Smooth muscle cell (in vitro differentiated cells): ENCODE measurements around the gene PRKCE. TPM values are rescaled to one million over a fixed set of nuclear protein-coding genes. Genes with fewer than 3 reads are reported as not detected.

Experiments
- DNase-seq: peaks from one replicate; lab custom pipeline; 2025; ENCODE audit not compliant: unreplicated experiment; lab: John Stamatoyannopoulos, UW
- H2AFZ ChIP-seq: fragments of 200-600 bp; sonication (generic); 2 replicates; pipeline ENCODE4 v1.6.0; 2016; ENCODE audit warnings: antibody characterized with exemption, low read depth, mild to moderate bottlenecking
- H3F3A ChIP-seq: fragments of 200-600 bp; sonication (generic); 2 replicates; pipeline ENCODE4 v1.6.0; 2017; ENCODE audit warnings: antibody characterized with exemption, low read depth
- H3K27ac ChIP-seq: fragments of 200-600 bp; sonication (generic); 2 replicates; pipeline ENCODE4 v1.5.1; 2016; ENCODE audit warnings: low read depth, mild to moderate bottlenecking
- H3K27me3 ChIP-seq: fragments of 200-600 bp; sonication (generic); 2 replicates; pipeline ENCODE4 v1.6.1; 2016; ENCODE audit warnings: low read depth, mild to moderate bottlenecking
- H3K36me3 ChIP-seq: fragments of 200-600 bp; sonication (generic); 2 replicates; pipeline ENCODE4 v1.5.1; 2016; ENCODE audit warnings: low read depth
- H3K4me1 ChIP-seq: fragments of 200-600 bp; sonication (generic); 2 replicates; pipeline ENCODE4 v1.5.1; 2016; ENCODE audit warnings: low read depth
- H3K4me2 ChIP-seq: fragments of 200-600 bp; sonication (generic); 2 replicates; pipeline ENCODE4 v1.6.0; 2016; ENCODE audit warnings: mild to moderate bottlenecking
- H3K4me3 ChIP-seq: fragments of 200-600 bp; sonication (generic); 2 replicates; pipeline ENCODE4 v1.5.1; 2016; ENCODE audit warnings: mild to moderate bottlenecking
- H3K79me2 ChIP-seq: fragments of 200-600 bp; sonication (generic); 2 replicates; pipeline ENCODE4 v1.6.0; 2016; ENCODE audit warnings: low read depth, mild to moderate bottlenecking
- H3K9ac ChIP-seq: fragments of 200-600 bp; sonication (generic); 2 replicates; pipeline ENCODE4 v1.6.0; 2016; ENCODE audit warnings: low read depth
- H3K9me3 ChIP-seq: fragments of 200-600 bp; sonication (generic); replicated peaks from 2 replicates; pipeline ENCODE4 v1.5.1; 2016; ENCODE audit warnings: low read depth
- H4K20me1 ChIP-seq: fragments of 200-600 bp; sonication (generic); 2 replicates; pipeline ENCODE4 v1.6.0; 2016; ENCODE audit warnings: low read depth
- CTCF ChIP-seq: fragments of 200-600 bp; sonication (generic); IDR thresholded peaks from 2 replicates; pipeline ENCODE4 v1.5.1; 2017; ENCODE audit warnings: borderline replicate concordance, mild to moderate bottlenecking, antibody characterized with exemption; ENCODE audit not compliant: insufficient read depth, poor library complexity, severe bottlenecking
- WGBS: methylation state at CpG from one replicate; pipeline ENCODE4 v1.1.7; 2016; ENCODE audit warnings: low lambda C conversion rate; 5-methylcytosine and 5-hydroxymethylcytosine counted together
- polyA plus RNA-seq: library from polyadenylated mRNA; unstranded; fragments of >200 nt; fragmentation: Nextera tagmentation; extraction: Ambion mirVana; gene quantifications from 2 replicates; pipeline ENCODE4 v1.2.1, GENCODE V29; 2016
- total RNA-seq: library from RNA; depleted of rRNA; stranded (reverse); fragments of >200 nt; gene quantifications from 2 replicates; pipeline ENCODE4 v1.2.3, GENCODE V29; 2014

The PRKCE gene
- total and polyA plus RNA-seq, 2 experiments from 2014 or later: 20.6 to 29.1 TPM

GRCh38 chr2:45899926-45900325, 248.5 kb downstream of the PRKCE start:
- no peak overlapping the region for H2AFZ ChIP-seq
- no peaks in the 10 kb centered on the region for H3K4me1 ChIP-seq
- no peak overlapping the region for H3K4me2 ChIP-seq
- H3K9ac ChIP-seq: no peak overlapping the region
- no peak for TF ChIP-seq CTCF
- H4K20me1 ChIP-seq: peaks cover 100% of the 10 kb centered on the region
- no peaks in the 10 kb centered on the region for H3K36me3 ChIP-seq
- H3K27me3 ChIP-seq: no peaks in the 10 kb centered on the region
- no peak for DNase-seq
- H3K4me3 ChIP-seq: no peak overlapping the region
- H3K79me2 ChIP-seq: peaks cover 29% of the 10 kb centered on the region
- no peaks in the 10 kb centered on the region for H3K9me3 ChIP-seq
- H3K27ac ChIP-seq: no peak overlapping the region
- WGBS: 97% methylated on average over 5 of the region's 5 CpGs
- no peaks in the 10 kb centered on the region for H3F3A ChIP-seq

GRCh38 chr2:45901468-45902032, 250.1 kb downstream of the PRKCE start:
- no peak overlapping the region for H3K4me3 ChIP-seq
- H3K9ac ChIP-seq: no peak overlapping the region
- H3K27me3 ChIP-seq: no peaks in the 10 kb centered on the region
- no peaks in the 10 kb centered on the region for H3F3A ChIP-seq
- WGBS: 96% methylated on average over 7 of the region's 7 CpGs
- H4K20me1 ChIP-seq: peaks cover 100% of the 10 kb centered on the region
- H3K9me3 ChIP-seq: no peaks in the 10 kb centered on the region
- no peak overlapping the region for H3K4me2 ChIP-seq
- no peak for TF ChIP-seq CTCF
- no peak for DNase-seq
- no peaks in the 10 kb centered on the region for H3K36me3 ChIP-seq
- H2AFZ ChIP-seq: no peak overlapping the region
- peaks cover 24% of the 10 kb centered on the region for H3K79me2 ChIP-seq
- H3K27ac ChIP-seq: no peak overlapping the region
- no peaks in the 10 kb centered on the region for H3K4me1 ChIP-seq

- no peaks in the 10 kb centered on the region for H3K36me3 ChIP-seq
- no peaks in the 10 kb centered on the region for H3K27me3 ChIP-seq
- peaks cover 20% of the 10 kb centered on the region for H3K79me2 ChIP-seq
- H3F3A ChIP-seq: no peaks in the 10 kb centered on the region
- DNase-seq: no peak
- no peaks in the 10 kb centered on the region for H3K4me1 ChIP-seq
- no peak overlapping the region for H3K27ac ChIP-seq
- no peak overlapping the region for H2AFZ ChIP-seq
- no peak overlapping the region for H3K4me2 ChIP-seq
- H3K9me3 ChIP-seq: no peaks in the 10 kb centered on the region
- H3K9ac ChIP-seq: no peak overlapping the region
- H4K20me1 ChIP-seq: peaks cover 100% of the 10 kb centered on the region
- H3K4me3 ChIP-seq: no peak overlapping the region
- no peak for TF ChIP-seq CTCF
These were observed 250.9 kb downstream of the PRKCE start for GRCh38 chr2:45902380-45902779.

GRCh38 chr2:45902781-45903375, 251.4 kb downstream of the PRKCE start:
- Histone ChIP-seq H3K4me1 (no peaks in the 10 kb centered on the region), H3K4me2 (no peak overlapping the region), H3K9me3 (no peaks in the 10 kb centered on the region), H2AFZ (no peak overlapping the region), H3K36me3 (no peaks in the 10 kb centered on the region), H4K20me1 (peaks cover 98% of the 10 kb centered on the region), H3K27ac (no peak overlapping the region), H3K4me3 (no peak overlapping the region), H3F3A (no peaks in the 10 kb centered on the region), H3K79me2 (peaks cover 15% of the 10 kb centered on the region), H3K27me3 (no peaks in the 10 kb centered on the region), H3K9ac (no peak overlapping the region)
- TF ChIP-seq CTCF: no peak
- DNase-seq: no peak
- 88% methylated on average over 2 of the region's 2 CpGs for WGBS
